C4-2B (cell line): ENCODE data around the gene GAREM2.

Source experiments
- ZFX ChIP-seq: fragments of 450-650 bp; IDR thresholded peaks from 2 replicates; pipeline ENCODE4 v1.6.1; 2017
- TF ChIP-seq, protein P1 (sequence below): fragments of 450-650 bp; conservative IDR thresholded peaks from 2 replicates; pipeline ENCODE4 v1.5.1; 2017; ENCODE audit warnings: mild to moderate bottlenecking

- TF ChIP-seq, protein P1, sequence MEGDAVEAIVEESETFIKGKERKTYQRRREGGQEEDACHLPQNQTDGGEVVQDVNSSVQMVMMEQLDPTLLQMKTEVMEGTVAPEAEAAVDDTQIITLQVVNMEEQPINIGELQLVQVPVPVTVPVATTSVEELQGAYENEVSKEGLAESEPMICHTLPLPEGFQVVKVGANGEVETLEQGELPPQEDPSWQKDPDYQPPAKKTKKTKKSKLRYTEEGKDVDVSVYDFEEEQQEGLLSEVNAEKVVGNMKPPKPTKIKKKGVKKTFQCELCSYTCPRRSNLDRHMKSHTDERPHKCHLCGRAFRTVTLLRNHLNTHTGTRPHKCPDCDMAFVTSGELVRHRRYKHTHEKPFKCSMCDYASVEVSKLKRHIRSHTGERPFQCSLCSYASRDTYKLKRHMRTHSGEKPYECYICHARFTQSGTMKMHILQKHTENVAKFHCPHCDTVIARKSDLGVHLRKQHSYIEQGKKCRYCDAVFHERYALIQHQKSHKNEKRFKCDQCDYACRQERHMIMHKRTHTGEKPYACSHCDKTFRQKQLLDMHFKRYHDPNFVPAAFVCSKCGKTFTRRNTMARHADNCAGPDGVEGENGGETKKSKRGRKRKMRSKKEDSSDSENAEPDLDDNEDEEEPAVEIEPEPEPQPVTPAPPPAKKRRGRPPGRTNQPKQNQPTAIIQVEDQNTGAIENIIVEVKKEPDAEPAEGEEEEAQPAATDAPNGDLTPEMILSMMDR, result no peak
- no peak for TF ChIP-seq ZFX
Observed at GRCh38 chr2:26172189-26172870, 558 bp upstream of the GAREM2 start.
